KBM-7 (cell line): Measurements from ENCODE around the gene MT3.
A peak's percentile ranks its signal among the peaks of the same experiment; 100 is the strongest.
"Not testable (repeated sequence)": the region's sequence is repeated elsewhere in the genome, so short reads cannot be mapped to it uniquely, and the experiment has no call there.

ENCODE experiments used
- DNase-seq: peaks from one replicate; pipeline ENCODE4 v3.0.0-alpha.2; 2015
- in situ Hi-C: fragments of 300-500 bp; cut with MboI; formaldehyde crosslinking; loops from 2 replicates; pipeline ENCODE4 v1.14.3; 2020; ENCODE audit warnings: low sequenced_read_pairs, low pct_unique_long_range_greater_than_20kb, mixed read lengths

The MT3 gene

GRCh38 chr16:56608043-56608875 is 18.9 kb downstream of the MT3 start, which contains the start of gene MT2A:
MT2A (plus strand) TSS chr16:56608584; CDS start chr16:56608656, 72 bp downstream.
- in situ Hi-C loops: no loop called here

GRCh38 chr16:56608876-56609462 is 19.6 kb downstream of the MT3 start:
- in situ Hi-C loops: no loop called here
- DNase-seq: no peak

More at GRCh38 chr16:56608043-56608875, 18.9 kb downstream of the MT3 start, which contains the start of gene MT2A:
- peak; percentile 97 for DNase-seq

DNA sequence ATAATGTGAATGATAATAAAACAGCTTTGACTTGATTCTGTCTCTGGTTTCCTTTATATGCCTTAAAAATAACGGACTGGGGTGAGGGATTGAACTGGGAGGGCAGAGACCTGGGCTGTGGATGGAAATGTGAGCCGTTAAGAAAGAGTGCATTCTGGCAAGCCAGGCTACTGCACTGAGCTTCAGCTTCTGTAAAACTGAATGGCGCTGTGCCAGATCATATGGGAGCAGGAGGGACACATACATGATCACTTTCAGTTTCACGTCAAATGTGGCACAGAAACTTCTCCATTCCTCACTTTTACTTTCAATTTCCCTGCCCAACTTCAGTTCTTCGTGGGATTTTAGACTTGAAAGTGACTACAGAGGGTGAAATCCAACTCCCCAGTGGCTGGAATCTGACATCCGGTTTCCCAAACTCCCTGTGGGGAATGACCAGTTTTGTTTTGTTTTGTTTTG is 20.2 kb downstream of the MT3 start:
- DNase-seq: peak; percentile 85
- in situ Hi-C loops: no loop called here

GRCh38 chr16:56610017-56610608 is 20.8 kb downstream of the MT3 start:
- in situ Hi-C loops: no loop called here
- peak; percentile 79 for DNase-seq

GRCh38 chr16:56610609-56611111 is 21.3 kb downstream of the MT3 start:
- in situ Hi-C loops: no loop called here
- no peak for DNase-seq

GRCh38 chr16:56611281-56611833 is 22.0 kb downstream of the MT3 start:
- in situ Hi-C loops: no loop called here
- no peak for DNase-seq

GRCh38 chr16:56613706-56614105 is 24.4 kb downstream of the MT3 start:
- no peak for DNase-seq
- in situ Hi-C loops: no loop called here

DNA sequence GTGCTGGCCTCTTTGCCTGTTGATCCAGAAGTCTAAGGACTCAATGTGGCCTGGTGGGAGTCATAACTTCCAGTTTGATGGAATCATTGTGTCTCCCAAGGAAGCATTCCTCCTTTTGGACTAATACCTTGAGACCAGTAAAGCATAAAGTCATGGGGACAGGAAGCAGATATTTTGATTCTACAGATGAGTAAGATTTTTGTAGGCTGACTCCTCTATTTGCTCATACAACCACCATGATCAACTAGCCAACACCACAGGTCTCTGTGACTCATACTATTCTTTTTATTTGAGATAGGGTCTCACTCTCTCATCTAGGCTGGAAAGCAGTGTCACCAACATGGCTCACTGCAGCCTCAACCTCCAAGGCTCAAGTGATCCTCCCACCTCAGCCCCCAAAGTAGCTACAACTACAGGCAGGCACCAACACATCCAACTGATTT is 25.2 kb downstream of the MT3 start:
- in situ Hi-C loops: no loop called here
- no peak for DNase-seq

- no peak for DNase-seq
- in situ Hi-C loops: no loop called here
Measured at GRCh38 chr16:56615353-56615752, 26.0 kb downstream of the MT3 start.

DNA sequence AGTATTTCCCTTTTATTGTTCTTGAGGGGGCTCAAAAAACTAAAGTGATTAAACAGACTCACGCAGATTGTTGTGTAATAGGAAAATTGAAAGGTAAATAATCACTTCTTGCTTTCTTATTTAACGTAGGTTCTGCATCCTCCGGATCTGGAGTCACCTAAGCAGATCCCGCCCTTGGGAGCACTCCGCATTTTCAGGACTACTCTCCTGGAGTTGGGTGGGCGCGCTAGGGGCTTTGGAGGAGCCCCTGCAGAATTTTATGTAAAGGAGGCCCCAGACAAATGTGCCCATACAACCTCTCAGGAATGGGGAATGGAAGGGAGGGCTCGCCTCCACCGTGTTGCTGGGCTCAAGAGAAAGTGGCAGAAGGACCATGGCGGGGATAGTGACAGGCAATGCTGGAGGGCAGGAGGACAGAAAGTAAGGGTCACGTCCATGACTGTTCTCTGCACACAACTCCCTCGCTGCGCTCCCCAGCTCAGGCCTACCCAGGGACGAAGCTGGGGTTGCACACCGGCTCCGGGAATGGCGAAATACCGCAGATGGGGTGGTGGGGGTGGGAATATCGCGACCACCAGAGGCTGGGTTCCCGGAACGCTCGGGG is 27.4 kb downstream of the MT3 start:
- in situ Hi-C loops: no loop called here
- DNase-seq: no peak

DNA sequence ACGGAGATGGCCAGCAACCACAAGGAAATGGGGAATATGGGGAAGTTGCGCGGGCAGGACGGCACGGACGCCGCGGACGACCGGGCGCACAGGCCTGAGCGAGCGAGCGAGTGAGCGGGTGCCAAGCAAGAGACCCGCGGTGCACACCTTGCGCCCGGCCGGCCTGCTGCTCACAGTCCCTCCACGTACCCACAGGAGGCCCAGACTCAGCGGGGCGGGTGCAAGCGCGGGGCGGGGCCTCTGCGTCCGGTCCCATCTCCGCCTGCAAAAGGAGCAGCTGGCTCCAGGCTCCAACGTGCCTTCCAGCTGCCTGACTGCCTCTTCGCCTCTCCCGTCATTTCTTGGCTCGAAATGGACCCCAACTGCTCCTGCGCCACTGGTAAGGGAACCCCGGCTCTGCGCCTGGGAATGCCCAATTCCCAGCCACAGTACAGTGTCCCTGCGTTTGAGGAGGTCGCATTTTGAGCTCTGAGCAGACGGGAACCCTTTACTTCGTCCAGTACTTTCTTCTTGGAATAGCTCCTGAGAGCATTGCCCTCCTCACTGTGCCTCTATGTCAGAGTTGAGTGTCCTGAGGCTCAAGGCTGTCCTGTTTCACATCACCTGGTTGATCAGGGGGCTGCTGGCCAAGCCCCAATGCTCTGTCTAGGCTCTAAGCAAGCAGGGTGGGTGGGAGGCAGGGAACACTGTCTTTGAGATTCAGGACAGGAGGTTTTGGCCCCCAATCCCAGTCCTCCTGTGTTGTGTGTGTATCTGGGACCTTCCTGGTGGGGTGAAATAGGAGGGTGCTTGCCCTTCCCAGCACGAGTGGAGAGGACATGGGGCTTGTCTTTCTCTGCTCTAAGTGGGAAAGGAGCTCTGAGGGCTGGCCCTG is 28.1 kb downstream of the MT3 start:
- DNase-seq: no peak
- in situ Hi-C loops: no loop called here

- in situ Hi-C loops: no loop called here
- no peak for DNase-seq
Measured at GRCh38 chr16:56618138-56618537, 28.8 kb downstream of the MT3 start.

- in situ Hi-C loops: no loop called here
- no peak for DNase-seq
Measured at GRCh38 chr16:56620339-56620897, 31.1 kb downstream of the MT3 start.

DNA sequence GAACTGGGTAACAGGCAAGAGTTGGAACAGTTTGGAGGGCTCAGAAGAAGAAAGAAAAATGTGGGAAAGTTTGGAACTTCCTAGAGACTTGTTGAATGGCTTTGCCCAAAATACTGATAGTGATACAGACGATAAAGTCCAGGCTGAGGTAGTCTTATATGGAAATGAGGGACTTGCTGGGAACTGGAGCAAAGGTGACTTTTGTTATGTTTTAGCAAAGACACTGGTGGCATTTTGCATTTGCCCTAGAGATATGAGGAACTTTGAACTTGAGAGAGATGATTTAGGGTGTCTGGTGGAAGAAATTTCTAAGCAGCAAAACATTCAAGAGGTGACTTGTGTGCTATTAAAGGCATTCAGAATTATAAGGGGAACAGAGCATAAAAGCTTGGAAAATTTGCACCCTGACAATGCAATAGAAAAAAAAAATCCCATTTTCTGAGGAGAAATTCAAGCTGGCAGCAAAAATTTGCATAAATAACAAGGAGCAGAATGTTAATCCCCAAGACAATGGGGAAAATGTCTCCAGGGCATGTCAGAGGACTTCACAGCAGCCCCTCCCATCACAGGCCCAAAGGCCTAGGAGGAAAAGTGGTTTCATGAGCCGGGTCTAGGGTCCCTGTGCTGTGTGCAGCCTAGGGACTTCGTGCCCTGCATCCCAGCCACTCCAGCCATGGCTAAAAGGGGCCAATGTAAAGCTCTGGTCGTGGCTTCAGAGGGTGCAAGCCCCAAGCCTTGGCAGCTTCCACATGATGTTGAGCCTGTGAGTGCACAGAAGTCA is 32.5 kb downstream of the MT3 start:
- DNase-seq, in situ Hi-C loops: not testable (repeated sequence)

GRCh38 chr16:56623184-56623583 is 33.9 kb downstream of the MT3 start:
- in situ Hi-C loops: not testable (repeated sequence)

GRCh38 chr16:56623637-56624036 is 34.3 kb downstream of the MT3 start:
- DNase-seq: no peak
- in situ Hi-C loops: no loop called here

More at GRCh38 chr16:56623184-56623583, 33.9 kb downstream of the MT3 start:
- DNase-seq: not testable (repeated sequence)
